HuH-7.5 (cell line): ENCODE results near the gene AGMAT.
A peak's percentile ranks its signal among the peaks of the same experiment; 100 is the strongest.

ENCODE experiments used
- DNase-seq: peaks from one replicate; pipeline ENCODE4 v3.0.0; 2011; ENCODE audit warnings: low spot score

AGMAT gene

GRCh38 chr1:15584489-15585363, at the start of gene AGMAT:
Gene AGMAT, minus strand, starts transcription at chr1:15585051. Its CDS starts 84 bp downstream, at chr1:15584967.
- DNase-seq: peak; percentile 71

- no peak for DNase-seq
Measured at GRCh38 chr1:15633756-15634420, 49.0 kb upstream of the AGMAT start.

- no peak for DNase-seq
Measured at GRCh38 chr1:15628003-15628402, 43.2 kb upstream of the AGMAT start.

- DNase-seq: no peak
Measured at GRCh38 chr1:15627343-15627988, 42.6 kb upstream of the AGMAT start.

GRCh38 chr1:15626269-15626950, 41.6 kb upstream of the AGMAT start:
- DNase-seq: no peak

- no peak for DNase-seq
Measured at GRCh38 chr1:15625056-15625917, 40.4 kb upstream of the AGMAT start.

GRCh38 chr1:15624133-15624714, 39.4 kb upstream of the AGMAT start:
- DNase-seq: no peak

- DNase-seq: no peak
Measured at GRCh38 chr1:15623435-15623834, 38.6 kb upstream of the AGMAT start.

- DNase-seq: no peak
Measured at GRCh38 chr1:15622712-15623373, 38.0 kb upstream of the AGMAT start.

- DNase-seq: no peak
Measured at GRCh38 chr1:15621975-15622374, 37.1 kb upstream of the AGMAT start.

- DNase-seq: no peak
Measured at GRCh38 chr1:15620902-15621682, 36.2 kb upstream of the AGMAT start.

- no peak for DNase-seq
Measured at GRCh38 chr1:15620155-15620545, 35.3 kb upstream of the AGMAT start.

GRCh38 chr1:15618655-15619525, 34.0 kb upstream of the AGMAT start:
- DNase-seq: peak; percentile 49

- no peak for DNase-seq
Measured at GRCh38 chr1:15618077-15618654, 33.3 kb upstream of the AGMAT start.

- DNase-seq: peak; percentile 71
Measured at GRCh38 chr1:15617173-15618076, 32.6 kb upstream of the AGMAT start, which contains the start of gene DDI2. Gene DDI2, plus strand, starts transcription at chr1:15617458. Its CDS starts 213 bp downstream, at chr1:15617671.

GRCh38 chr1:15616373-15617172, 31.7 kb upstream of the AGMAT start:
- no peak for DNase-seq
